ENCODE data around the gene LILRB1.

GRCh38 chr19:54608792-54609191 lies 21.5 kb upstream of the LILRB1 start:
- TF ChIP-seq ZNF778 (CRISPR knock-in tag; IDR thresholded peaks at IDR 0.05) = no peak
- TF ChIP-seq CTCF (IDR thresholded peaks at IDR 0.05 in 2 of 3, conservative IDR thresholded peaks at IDR 0.05 in 1 of 3; ENCODE audit: insufficient read depth in 2 of 3, low read depth in 1 of 3, low read length in 3 of 3) = no peak
- no peak for TF ChIP-seq ZNF354B (CRISPR knock-in tag; IDR thresholded peaks at IDR 0.05)
- TF ChIP-seq KDM4B (IDR thresholded peaks at IDR 0.05; ENCODE audit: borderline replicate concordance in 2 of 2, low read depth in 1 of 2) = no peak
- TF ChIP-seq TSC22D4 (tag; IDR thresholded peaks at IDR 0.05) = no peak
- TF ChIP-seq HDAC6 (IDR thresholded peaks at IDR 0.05; ENCODE audit: low read depth, low read length) = no peak
- no peak for TF ChIP-seq STAG1 (CRISPR knock-in tag; IDR thresholded peaks at IDR 0.05; ENCODE audit: borderline replicate concordance)
- no peak for TF ChIP-seq POLR2AphosphoS2 (IDR thresholded peaks at IDR 0.05; ENCODE audit: low read length)
- TF ChIP-seq ZNF766 (CRISPR knock-in tag; conservative IDR thresholded peaks at IDR 0.05) = no peak
- no peak for TF ChIP-seq SIN3A (IDR thresholded peaks at IDR 0.05; ENCODE audit: borderline replicate concordance in 2 of 2, control insufficient read depth in 1 of 2, low read depth in 2 of 2, low read length in 2 of 2)
- TF ChIP-seq CCAR2 (IDR thresholded peaks at IDR 0.05; ENCODE audit: low read depth, low read length) = no peak
- TF ChIP-seq KLF16 (IDR thresholded peaks at IDR 0.05) = no peak
- TF ChIP-seq STAT5B (CRISPR knock-in tag; IDR thresholded peaks at IDR 0.05) = no peak
